NB4 (cell line): ENCODE measurements around the gene RIPK4.
"Not testable (repeated sequence)": the region's sequence is repeated elsewhere in the genome, so short reads cannot be mapped to it uniquely, and the experiment has no call there.

Experiments used
- DNase-seq: peaks from one replicate; pipeline ENCODE4 v3.0.0; 2010; ENCODE audit warnings: low read depth
- H3K4me3 ChIP-seq: one replicate; pipeline ENCODE4 v1.5.1; 2011; ENCODE audit warnings: mild to moderate bottlenecking, low read depth, low read length, moderate library complexity
- MYC ChIP-seq: IDR thresholded peaks from 2 replicates; pipeline ENCODE4 v1.6.1; 2011; ENCODE audit warnings: low read depth, low read length
- POLR2A ChIP-seq: IDR thresholded peaks from 2 replicates; pipeline ENCODE4 v1.6.1; 2011; ENCODE audit warnings: mild to moderate bottlenecking; ENCODE audit not compliant: insufficient read length; ENCODE audit errors: extremely low read depth
- TF ChIP-seq, protein P1 (sequence below): IDR thresholded peaks from one replicate; pipeline ENCODE4 v1.5.1; 2012; ENCODE audit warnings: low read depth, low read length
- TF ChIP-seq, protein P2 (sequence below): IDR thresholded peaks from 2 replicates; pipeline ENCODE4 v1.6.1; 2011; ENCODE audit warnings: low read depth, low read length

RIPK4 gene

DNA sequence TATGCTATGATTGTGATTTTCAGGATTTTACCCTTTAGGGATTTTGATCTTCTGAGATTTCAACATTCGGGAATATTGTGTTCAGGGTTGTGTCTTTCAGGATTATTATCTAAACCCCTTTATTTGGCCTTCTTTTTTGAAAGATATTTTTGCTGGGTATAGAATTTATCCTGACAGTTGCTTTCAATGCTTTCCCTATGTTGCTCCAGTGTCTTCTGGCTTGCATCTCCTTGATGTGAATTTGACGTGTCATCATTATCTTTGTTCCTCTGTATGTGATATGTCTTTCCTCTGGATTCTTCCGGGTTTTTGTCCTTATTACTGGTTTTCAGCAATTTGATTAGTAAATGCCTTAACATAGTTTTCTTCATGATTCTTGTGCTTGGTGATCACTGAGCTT is 25.9 kb upstream of the RIPK4 start:
- no peak for DNase-seq
- H3K4me3 ChIP-seq, result no peak overlapping the region
- TF ChIP-seq MYC, result no peak
- TF ChIP-seq, protein P1, sequence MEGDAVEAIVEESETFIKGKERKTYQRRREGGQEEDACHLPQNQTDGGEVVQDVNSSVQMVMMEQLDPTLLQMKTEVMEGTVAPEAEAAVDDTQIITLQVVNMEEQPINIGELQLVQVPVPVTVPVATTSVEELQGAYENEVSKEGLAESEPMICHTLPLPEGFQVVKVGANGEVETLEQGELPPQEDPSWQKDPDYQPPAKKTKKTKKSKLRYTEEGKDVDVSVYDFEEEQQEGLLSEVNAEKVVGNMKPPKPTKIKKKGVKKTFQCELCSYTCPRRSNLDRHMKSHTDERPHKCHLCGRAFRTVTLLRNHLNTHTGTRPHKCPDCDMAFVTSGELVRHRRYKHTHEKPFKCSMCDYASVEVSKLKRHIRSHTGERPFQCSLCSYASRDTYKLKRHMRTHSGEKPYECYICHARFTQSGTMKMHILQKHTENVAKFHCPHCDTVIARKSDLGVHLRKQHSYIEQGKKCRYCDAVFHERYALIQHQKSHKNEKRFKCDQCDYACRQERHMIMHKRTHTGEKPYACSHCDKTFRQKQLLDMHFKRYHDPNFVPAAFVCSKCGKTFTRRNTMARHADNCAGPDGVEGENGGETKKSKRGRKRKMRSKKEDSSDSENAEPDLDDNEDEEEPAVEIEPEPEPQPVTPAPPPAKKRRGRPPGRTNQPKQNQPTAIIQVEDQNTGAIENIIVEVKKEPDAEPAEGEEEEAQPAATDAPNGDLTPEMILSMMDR, result no peak
- no peak for TF ChIP-seq POLR2A
- TF ChIP-seq, protein P2, sequence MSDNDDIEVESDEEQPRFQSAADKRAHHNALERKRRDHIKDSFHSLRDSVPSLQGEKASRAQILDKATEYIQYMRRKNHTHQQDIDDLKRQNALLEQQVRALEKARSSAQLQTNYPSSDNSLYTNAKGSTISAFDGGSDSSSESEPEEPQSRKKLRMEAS, result no peak

DNA sequence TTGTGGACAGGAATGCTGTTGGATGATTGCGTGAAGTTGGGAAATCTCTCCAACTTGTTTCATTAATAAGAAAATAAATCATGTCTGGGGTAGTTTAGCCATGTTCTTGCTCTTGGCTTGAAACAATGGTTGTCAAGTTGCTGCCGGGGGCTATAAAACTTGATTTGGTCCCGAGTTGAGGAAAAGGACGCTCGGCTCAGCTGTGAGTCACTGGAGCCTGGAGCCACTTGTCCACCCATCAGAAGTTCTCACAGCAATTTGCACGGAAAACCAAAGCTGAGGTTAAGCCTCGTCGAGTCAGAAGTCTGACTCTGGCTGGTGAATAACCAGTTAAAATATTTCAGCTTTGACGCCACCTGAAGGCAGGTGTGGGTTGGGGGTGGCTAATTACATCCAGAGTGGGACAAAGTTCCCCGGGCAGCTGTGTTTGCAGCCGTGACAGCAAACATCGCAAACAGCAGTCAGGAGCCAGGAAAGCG is 19.7 kb upstream of the RIPK4 start:
- no peak overlapping the region for H3K4me3 ChIP-seq
- TF ChIP-seq, protein P2, result no peak
- TF ChIP-seq MYC (no peak), POLR2A (no peak)
- TF ChIP-seq, protein P1, result no peak
- DNase-seq, result no peak

DNA sequence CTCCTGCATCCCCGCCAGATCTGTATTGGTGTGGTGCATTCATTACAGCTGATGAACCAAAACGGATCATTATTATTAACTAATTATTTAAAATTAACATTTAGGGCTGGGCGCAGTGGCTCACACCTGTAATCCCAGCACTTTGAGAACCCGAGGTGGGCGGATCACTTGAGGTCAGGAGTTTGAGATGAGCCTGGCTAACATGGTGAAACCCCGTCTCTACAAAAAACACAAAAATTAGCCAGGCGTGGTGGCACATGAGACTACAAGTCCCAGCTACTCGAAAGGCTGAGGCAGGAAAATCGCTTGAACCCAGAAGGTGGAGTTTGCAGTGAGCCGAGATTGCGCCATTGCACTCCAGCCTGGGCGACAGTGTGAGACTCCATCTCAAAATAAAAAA is 18.4 kb upstream of the RIPK4 start:
- DNase-seq, H3K4me3 ChIP-seq: not testable (repeated sequence)

DNA sequence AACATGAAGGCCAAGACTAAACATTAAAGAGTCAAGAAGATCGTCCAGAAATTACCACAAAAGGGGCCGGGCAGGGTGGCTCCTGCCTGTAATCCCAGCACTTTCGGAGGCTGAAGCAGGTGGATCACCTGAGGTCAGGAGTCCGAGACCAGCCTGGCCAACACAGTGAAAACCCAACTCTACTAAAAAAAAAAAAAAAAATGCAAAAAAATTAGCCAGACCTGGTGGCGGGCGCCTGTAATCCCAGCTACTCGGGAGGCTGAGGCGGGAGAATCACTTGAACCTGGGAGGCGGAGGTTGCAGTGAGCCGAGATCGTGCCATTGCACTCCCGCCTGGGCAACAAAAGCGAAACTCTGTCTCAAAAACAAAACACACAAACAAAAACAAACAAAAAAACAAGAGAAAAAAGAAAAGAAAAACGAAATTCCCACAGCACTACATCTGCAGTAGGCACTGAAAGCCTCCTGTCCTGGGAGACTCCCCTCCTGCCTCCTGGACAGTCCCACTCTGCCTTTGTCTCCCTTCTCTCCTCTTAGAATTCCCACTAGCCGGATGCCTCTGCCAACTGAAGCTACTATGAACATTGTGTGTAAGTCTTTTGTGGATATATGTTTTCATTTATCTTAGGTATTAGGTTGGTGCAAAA is 17.7 kb upstream of the RIPK4 start:
- TF ChIP-seq, protein P1, result no peak
- TF ChIP-seq POLR2A (no peak), MYC (no peak)
- TF ChIP-seq, protein P2, result no peak
- DNase-seq, result no peak
- no peak overlapping the region for H3K4me3 ChIP-seq

DNA sequence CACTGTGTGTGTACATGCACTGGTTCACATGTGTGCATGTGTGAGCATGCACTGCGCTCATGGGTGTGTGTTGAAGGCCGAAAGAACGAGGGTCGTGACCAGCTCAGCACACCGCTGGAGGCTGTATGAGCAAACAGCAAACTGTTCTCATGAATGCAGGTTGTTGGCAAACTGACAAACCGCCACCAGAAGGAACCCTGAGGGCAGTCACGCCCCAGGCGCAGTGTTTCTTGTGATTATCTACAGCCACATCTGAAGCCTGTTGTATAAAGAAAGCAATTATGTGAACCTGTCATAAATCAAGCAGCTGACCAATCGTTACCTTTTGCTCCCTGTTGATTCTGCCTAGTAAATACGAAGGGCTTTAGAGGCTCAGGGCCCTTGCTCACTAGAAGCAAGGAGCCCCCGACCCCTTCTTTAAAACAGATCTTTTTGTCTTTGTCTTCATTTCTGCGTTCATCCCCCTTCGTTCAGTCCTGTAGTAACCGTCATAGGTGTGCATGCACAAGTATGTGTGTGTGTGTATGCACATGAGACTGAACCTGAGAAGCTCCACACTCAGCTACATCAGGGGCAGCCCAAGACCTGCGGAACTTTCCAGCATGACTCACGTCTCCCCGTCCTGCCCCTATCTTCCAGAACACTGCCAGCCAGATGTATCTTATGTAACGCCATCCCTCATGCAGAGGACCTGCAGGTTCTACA is 16.8 kb upstream of the RIPK4 start:
- TF ChIP-seq POLR2A, result no peak
- no peak overlapping the region for H3K4me3 ChIP-seq
- DNase-seq, result no peak

DNA sequence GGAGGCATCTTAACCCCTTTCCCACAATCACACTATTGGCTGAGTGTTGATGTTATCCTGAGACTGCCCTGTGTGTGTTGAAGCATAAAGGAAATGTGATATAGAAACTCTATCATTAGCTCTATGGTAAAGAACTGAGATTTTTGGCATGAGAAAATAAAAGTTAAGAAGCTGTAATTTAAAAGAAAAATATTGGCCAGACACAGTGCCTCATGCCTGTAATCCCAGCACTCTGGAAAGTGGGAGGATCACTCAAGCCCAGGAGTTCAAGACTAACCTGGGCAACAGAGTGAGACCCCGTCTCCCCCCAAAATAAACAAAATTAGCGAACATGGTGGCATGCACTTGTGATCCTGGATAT is 14.2 kb upstream of the RIPK4 start:
- no peak for DNase-seq
- no peak overlapping the region for H3K4me3 ChIP-seq
- TF ChIP-seq POLR2A, result no peak
- TF ChIP-seq, protein P1, result no peak
- TF ChIP-seq MYC, result no peak
- TF ChIP-seq, protein P2, result no peak
